Prostate gland (tissue), 2 donors: ENCODE results near the gene LRRC59.

Experiments
- POLR2A ChIP-seq: fragments of 450-650 bp; IDR thresholded peaks from one replicate; pipeline ENCODE4 v1.6.1; 2016; ENCODE audit warnings: antibody characterized with exemption, mild to moderate bottlenecking
- POLR2AphosphoS5 ChIP-seq: sonication (generic); formaldehyde crosslinking; IDR thresholded peaks from one replicate; pipeline ENCODE4 v1.6.1; 2017; ENCODE audit warnings: antibody characterized with exemption
- TF ChIP-seq, protein P1 (sequence below), 4 experiments: fragments of 200-600 bp in 2 of 4; fragments of 450-650 bp in 2 of 4; sonication (generic) in 2 of 4; IDR thresholded peaks; 1 replicate in 3 of 4; 2 replicates in 1 of 4; pipeline ENCODE4 v1.5.1; 2016 to 2019; ENCODE audit warnings: antibody characterized with exemption in 4 of 4, mild to moderate bottlenecking in 2 of 4, moderate library complexity in 2 of 4

DNA sequence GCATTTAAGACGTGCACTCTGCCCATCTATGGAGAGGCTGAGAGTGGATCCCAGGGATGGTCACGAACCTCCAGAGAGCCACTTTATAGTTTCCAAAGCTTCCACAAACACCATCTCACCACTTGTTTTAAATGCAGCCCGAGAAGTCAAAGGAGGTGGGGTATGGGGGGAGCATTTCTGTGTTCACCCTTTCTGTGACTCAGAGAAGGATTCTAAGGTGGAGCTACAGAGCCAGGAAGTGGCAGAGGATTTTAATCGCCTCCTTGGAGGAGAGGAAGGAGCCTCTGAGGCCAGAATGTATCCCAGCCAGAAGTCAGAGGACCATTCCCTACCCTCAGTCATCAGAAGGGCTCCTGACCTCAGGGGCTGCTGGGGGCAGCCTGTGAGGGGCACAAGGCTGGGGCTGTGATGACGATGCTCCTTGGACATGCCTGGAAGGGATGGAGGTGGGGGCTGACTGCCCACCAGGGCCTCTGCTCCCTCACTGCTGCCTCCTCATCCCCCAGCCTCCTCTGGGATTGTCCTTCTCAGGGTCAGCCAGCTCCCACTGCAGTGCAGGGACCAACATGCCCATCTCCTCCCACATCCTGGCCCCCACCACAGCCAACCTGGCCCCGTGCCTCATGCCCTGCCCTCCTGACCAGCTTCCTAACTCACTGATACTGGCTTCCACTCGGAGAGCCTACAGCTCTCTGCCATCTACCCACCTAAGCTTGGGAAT is 48.6 kb downstream of the LRRC59 start:
- TF ChIP-seq, protein P1, sequence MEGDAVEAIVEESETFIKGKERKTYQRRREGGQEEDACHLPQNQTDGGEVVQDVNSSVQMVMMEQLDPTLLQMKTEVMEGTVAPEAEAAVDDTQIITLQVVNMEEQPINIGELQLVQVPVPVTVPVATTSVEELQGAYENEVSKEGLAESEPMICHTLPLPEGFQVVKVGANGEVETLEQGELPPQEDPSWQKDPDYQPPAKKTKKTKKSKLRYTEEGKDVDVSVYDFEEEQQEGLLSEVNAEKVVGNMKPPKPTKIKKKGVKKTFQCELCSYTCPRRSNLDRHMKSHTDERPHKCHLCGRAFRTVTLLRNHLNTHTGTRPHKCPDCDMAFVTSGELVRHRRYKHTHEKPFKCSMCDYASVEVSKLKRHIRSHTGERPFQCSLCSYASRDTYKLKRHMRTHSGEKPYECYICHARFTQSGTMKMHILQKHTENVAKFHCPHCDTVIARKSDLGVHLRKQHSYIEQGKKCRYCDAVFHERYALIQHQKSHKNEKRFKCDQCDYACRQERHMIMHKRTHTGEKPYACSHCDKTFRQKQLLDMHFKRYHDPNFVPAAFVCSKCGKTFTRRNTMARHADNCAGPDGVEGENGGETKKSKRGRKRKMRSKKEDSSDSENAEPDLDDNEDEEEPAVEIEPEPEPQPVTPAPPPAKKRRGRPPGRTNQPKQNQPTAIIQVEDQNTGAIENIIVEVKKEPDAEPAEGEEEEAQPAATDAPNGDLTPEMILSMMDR (IDR thresholded peaks at IDR 0.05) = no peak
- TF ChIP-seq POLR2AphosphoS5 (no peak), POLR2A (no peak)
